Activated CD4-positive, alpha-beta T cell treated with anti-CD3 and anti-CD28 coated beads, Interleukin-2, amount 10 ng/mL, durations not matched to agents 24 days and 14 days (primary cell): ENCODE results near the gene MTA1. TPM values are rescaled to one million over a fixed set of nuclear protein-coding genes. Genes with fewer than 3 reads are reported as not detected.
A peak's percentile ranks its signal among the peaks of the same experiment; 100 is the strongest.

Experiments used
- DNase-seq: peaks from one replicate; pipeline ENCODE4 v3.0.0; 2022
- H3K27ac Mint-ChIP-seq: one replicate; pipeline ENCODE4 v1.8.0; 2022; ENCODE audit warnings: mild to moderate bottlenecking, mixed read lengths
- H3K27me3 Mint-ChIP-seq: one replicate; pipeline ENCODE4 v1.8.0; 2022; ENCODE audit warnings: mixed read lengths
- H3K36me3 Mint-ChIP-seq: one replicate; pipeline ENCODE4 v1.8.0; 2022; ENCODE audit warnings: low read depth, mild to moderate bottlenecking, mixed read lengths
- H3K4me1 Mint-ChIP-seq: one replicate; pipeline ENCODE4 v1.8.0; 2021; ENCODE audit warnings: mixed read lengths
- H3K4me3 Mint-ChIP-seq: one replicate; pipeline ENCODE4 v1.8.0; 2022; ENCODE audit warnings: mild to moderate bottlenecking, moderate library complexity, mixed read lengths
- H3K9me3 Mint-ChIP-seq: one replicate; pipeline ENCODE4 v1.8.0; 2021; ENCODE audit warnings: mixed read lengths
- intact Hi-C: fragments of 100-400 bp; cut with micrococcal nuclease; formaldehyde crosslinking; loops from one replicate; pipeline ENCODE4 v1.15.1; 2023
- total RNA-seq: library from RNA; stranded (reverse); gene quantifications from 2 replicates; pipeline ENCODE4 v1.2.3, GENCODE V29; 2022

The MTA1 gene
- total RNA-seq, 1 donor from 2014 or later = 187 TPM

DNA sequence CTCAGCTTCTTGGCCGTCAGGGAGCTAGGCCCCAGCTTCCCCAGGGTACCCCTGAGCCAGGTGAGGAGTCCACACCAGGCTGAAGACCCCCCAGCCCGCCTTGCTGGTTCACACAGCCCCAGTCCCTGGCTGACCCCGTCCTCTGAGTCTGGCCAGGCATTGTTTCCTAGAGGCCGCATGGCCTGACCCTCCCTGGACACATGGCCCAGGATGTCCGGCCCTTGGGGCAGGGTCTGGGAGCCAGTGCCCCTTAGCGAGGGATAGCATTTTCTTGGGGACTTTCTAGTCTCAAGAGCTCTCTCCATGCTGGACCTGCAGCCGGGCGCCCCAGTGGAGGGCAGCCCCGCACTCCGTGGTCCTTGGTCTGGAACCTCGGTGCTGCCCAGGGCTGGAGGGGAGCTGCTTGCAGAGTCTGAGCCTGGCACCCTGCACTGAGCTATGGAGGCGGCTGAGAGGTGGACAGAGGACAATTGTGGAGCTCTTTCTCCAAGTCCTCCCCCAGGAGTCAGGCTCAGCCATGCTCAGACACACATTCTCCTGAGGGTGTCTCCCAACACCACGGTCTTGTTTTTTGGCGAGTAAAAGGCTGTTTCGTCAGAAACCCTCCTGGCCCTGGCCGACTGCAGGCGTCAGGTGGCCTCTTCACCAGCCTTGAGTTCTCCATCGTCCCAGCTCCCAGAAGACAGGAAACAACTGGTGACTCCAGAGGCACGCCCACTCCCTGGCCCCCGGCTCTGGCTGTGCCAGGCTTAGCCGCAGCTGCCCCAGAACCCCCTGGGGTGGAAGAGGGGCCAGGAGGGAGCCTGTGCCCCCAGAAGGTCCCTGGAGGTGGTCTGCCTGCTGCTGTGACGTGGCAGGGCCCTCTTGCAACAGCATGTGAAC, 37.4 kb downstream of the MTA1 start:
- H3K4me3 Mint-ChIP-seq = no peak overlapping the region
- no peak for DNase-seq
- H3K9me3 Mint-ChIP-seq = no peaks in the 10 kb centered on the region
- H3K27me3 Mint-ChIP-seq = no peaks in the 10 kb centered on the region
- H3K27ac Mint-ChIP-seq = no peak overlapping the region
- H3K4me1 Mint-ChIP-seq = peaks cover 2% of the 10 kb centered on the region
- intact Hi-C loops = no loop called here
- H3K36me3 Mint-ChIP-seq = peaks cover 19% of the 10 kb centered on the region

DNA sequence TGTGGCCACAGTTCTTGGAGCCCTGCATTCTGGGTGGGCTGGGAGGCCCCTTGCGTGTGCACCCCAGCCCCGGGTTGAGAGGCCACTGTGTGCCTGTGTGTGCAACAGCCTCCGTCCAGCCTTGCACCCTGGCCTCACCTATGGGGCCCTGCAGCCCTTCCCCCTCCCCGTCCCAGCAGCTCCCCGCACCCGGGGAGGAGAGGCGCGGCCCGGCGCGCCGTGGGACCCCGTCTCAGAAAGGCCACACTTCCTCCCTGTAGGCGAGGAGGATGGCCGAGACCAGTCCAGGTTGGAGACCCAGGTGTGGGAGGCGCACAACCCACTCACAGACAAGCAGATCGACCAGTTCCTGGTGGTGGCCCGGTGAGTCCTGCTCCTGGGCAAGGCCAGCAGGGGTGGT, 38.4 kb downstream of the MTA1 start:
- no peaks in the 10 kb centered on the region for H3K27me3 Mint-ChIP-seq
- no peak overlapping the region for H3K4me3 Mint-ChIP-seq
- peaks cover 20% of the 10 kb centered on the region for H3K36me3 Mint-ChIP-seq
- peaks cover 2% of the 10 kb centered on the region for H3K4me1 Mint-ChIP-seq
- H3K27ac Mint-ChIP-seq = no peak overlapping the region
- DNase-seq = no peak
- H3K9me3 Mint-ChIP-seq = no peaks in the 10 kb centered on the region
- intact Hi-C loops = no loop called here

DNA sequence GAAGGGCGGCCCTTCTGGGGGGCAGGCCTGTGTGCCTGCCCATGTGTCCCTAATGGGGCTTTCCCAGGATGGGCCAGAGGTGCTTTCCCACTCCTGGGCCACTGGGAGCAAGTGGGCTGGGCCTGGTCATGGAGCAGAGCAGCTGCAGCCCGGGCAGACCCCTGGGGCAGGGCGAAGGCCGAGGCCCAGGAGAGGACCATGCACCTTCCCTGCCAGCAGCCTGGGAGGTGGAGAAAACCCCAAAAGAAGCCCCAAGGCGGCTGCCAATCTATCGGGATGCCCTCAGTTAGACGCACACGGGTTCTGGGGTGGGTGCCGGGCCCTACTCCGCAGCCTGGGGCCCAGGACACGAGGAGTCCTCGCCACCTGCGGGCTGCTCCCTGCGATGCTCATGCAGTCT, 38.9 kb downstream of the MTA1 start:
- peaks cover 2% of the 10 kb centered on the region for H3K4me1 Mint-ChIP-seq
- no peak overlapping the region for H3K4me3 Mint-ChIP-seq
- no peaks in the 10 kb centered on the region for H3K27me3 Mint-ChIP-seq
- peaks cover 17% of the 10 kb centered on the region for H3K36me3 Mint-ChIP-seq
- H3K27ac Mint-ChIP-seq = no peak overlapping the region
- H3K9me3 Mint-ChIP-seq = no peaks in the 10 kb centered on the region
- intact Hi-C loops = no loop called here
- no peak for DNase-seq

DNA sequence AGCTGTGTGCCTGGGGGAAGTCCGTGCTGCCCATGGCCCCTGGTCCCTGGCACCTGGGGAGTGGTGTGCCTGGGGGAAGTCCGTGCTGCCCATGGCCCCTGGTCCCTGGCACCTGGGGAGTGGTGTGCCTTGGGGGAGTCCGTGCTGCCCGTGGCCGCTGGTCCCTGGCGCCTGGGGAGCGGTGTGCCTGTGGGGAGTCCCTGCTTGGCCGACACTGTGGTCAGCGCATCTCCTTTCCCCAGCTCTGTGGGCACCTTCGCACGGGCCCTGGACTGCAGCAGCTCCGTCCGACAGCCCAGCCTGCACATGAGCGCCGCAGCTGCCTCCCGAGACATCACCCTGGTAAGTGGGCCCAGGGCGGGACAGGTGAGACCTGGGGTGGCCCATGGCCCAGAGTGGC, 40.5 kb downstream of the MTA1 start:
- no peaks in the 10 kb centered on the region for H3K4me1 Mint-ChIP-seq
- H3K27me3 Mint-ChIP-seq = no peaks in the 10 kb centered on the region
- intact Hi-C loops = no loop called here
- H3K27ac Mint-ChIP-seq = no peak overlapping the region
- H3K36me3 Mint-ChIP-seq = peaks cover 13% of the 10 kb centered on the region
- no peak overlapping the region for H3K4me3 Mint-ChIP-seq
- no peak for DNase-seq
- no peaks in the 10 kb centered on the region for H3K9me3 Mint-ChIP-seq

DNA sequence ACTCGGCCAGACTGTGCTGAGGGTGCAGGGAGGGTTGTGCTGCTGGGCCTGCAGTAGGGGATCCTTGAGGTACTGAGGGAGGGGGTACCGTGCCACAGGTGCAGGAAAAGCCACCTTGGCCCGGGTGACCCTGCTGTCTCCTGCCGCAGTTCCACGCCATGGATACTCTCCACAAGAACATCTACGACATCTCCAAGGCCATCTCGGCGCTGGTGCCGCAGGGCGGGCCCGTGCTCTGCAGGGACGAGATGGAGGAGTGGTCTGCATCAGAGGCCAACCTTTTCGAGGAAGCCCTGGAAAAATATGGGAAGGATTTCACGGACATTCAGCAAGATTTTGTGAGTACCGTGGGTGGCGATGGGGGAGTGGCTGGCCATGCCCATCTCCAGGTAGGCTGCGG, 41.0 kb downstream of the MTA1 start:
- Mint-ChIP-seq H3K4me1 (no peaks in the 10 kb centered on the region), H3K4me3 (no peak overlapping the region), H3K36me3 (peaks cover 11% of the 10 kb centered on the region), H3K27me3 (no peaks in the 10 kb centered on the region), H3K27ac (no peak overlapping the region), H3K9me3 (no peaks in the 10 kb centered on the region)
- intact Hi-C loops = no loop called here
- DNase-seq = no peak

DNA sequence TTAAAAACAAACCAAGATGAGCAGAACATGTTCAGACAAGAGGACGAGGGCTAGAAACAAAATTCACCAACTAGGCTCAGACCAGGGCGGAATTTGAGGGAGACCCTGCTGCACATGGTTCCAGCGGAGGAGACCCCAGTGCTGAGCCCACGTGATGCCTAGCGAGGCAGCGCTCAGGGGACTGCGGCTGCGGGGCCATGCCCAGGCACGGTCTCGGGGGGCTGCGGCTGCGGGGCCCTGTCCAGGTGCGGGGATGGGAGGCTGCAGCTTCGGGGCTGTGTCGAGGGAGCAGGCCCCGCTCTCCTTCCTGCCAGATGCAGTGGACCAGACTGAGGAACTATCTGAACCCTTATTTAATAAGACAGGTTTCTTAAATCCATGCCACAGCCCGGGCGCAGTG, 42.3 kb downstream of the MTA1 start:
- peak overlapping the region; percentile 48 for H3K27ac Mint-ChIP-seq
- intact Hi-C loops = no loop called here
- H3K4me1 Mint-ChIP-seq = no peaks in the 10 kb centered on the region
- H3K36me3 Mint-ChIP-seq = peaks cover 11% of the 10 kb centered on the region
- H3K27me3 Mint-ChIP-seq = no peaks in the 10 kb centered on the region
- H3K4me3 Mint-ChIP-seq = no peak overlapping the region
- DNase-seq = no peak
- no peaks in the 10 kb centered on the region for H3K9me3 Mint-ChIP-seq

DNA sequence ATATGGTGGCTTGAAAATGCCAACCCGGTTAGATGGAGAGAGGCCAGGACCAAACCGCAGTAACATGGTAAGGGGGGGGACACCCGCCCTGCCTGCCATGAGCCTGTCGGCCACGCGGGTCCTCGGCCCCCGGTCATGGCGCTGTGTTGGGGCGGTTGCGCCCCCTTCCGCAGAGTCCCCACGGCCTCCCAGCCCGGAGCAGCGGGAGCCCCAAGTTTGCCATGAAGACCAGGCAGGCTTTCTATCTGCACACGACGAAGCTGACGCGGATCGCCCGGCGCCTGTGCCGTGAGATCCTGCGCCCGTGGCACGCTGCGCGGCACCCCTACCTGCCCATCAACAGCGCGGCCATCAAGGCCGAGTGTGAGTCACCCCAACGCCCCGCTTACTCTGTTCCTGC, 44.9 kb downstream of the MTA1 start:
- H3K27ac Mint-ChIP-seq = no peak overlapping the region
- DNase-seq = no peak
- no peaks in the 10 kb centered on the region for H3K9me3 Mint-ChIP-seq
- no peaks in the 10 kb centered on the region for H3K4me1 Mint-ChIP-seq
- intact Hi-C loops = no loop called here
- no peak overlapping the region for H3K4me3 Mint-ChIP-seq
- no peaks in the 10 kb centered on the region for H3K27me3 Mint-ChIP-seq
- H3K36me3 Mint-ChIP-seq = peaks cover 10% of the 10 kb centered on the region

DNA sequence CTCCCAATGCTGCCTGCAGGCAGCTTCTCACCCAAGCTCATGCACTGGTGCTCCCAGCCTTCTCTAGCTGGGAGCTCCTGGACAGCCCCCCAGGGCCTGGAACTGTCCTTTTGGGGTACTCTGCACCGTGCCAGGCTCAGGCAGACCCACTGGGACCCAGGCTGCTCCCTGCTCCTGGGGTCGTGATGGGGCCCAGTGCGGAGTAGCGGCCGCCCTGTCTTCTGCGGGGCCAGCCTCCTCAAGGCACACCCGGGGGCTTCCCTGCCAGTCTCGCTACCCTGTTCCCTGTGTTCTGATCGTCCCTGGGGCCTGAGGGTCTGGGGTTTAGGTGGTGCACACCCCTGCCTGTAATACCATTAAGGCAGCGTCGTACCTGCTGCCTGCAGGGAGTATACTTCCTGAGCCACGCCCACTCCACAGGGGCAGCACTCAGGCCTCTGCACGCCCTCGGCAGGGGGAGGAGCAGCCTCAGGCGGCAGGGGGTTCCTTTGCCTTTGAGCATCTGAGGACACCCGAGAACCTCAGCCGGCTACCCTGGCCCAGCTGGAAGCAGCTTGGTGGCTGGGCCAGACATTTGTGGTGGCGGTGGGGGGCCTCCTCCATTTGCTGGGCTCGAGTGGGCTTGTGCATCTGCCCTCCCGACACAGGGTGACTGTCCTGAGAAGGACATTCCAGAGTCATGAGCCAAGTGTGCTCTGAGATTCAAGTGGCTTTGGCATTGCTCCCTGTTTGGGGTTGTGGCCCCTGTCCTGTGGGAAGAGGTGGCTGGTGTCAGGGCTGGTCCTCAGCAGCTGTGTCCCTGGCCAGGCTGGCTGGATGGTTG, 45.8 kb downstream of the MTA1 start:
- Mint-ChIP-seq H3K27me3 (no peaks in the 10 kb centered on the region), H3K9me3 (no peaks in the 10 kb centered on the region), H3K4me1 (no peaks in the 10 kb centered on the region), H3K36me3 (peaks cover 11% of the 10 kb centered on the region), H3K4me3 (no peak overlapping the region), H3K27ac (no peak overlapping the region)
- intact Hi-C loops = no loop called here
- DNase-seq = no peak

DNA sequence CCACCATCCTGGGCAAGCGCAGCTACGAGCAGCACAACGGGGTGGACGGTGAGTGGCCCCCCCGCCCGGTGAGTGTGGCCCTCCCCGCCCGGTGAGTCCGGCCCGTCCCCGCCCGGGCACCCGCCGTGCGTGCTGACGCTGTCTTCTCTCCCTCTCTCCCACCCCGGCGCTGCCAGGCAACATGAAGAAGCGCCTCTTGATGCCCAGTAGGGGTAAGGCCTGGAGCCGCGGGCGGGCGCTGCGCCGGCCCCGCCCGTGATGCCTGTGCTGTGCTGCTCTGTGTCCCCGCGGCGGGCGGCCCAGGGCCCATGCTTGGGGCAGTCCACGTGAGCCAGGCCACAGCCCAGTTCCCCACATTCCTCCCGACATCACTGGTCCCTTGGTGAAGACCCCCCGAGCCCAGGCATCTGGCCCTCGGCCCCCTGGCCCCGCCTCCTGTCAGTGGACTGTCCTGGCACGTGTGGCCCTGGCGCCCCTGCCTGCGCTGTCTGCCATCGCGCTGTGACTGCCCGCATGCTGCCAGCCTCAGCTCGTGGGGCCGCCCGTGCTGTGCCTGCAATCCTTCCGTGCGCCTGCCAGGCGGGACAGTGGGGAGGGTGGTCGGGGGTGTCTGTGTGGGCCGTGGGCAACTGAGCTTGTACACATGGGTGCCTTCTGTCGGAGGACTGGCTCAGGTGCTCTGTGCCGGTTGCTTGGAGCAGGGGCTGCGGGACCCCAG, 47.1 kb downstream of the MTA1 start:
- H3K27ac Mint-ChIP-seq = no peak overlapping the region
- H3K36me3 Mint-ChIP-seq = peaks cover 6% of the 10 kb centered on the region
- no peak for DNase-seq
- H3K27me3 Mint-ChIP-seq = no peaks in the 10 kb centered on the region
- no peaks in the 10 kb centered on the region for H3K9me3 Mint-ChIP-seq
- no peak overlapping the region for H3K4me3 Mint-ChIP-seq
- intact Hi-C loops = no loop called here
- H3K4me1 Mint-ChIP-seq = no peaks in the 10 kb centered on the region

DNA sequence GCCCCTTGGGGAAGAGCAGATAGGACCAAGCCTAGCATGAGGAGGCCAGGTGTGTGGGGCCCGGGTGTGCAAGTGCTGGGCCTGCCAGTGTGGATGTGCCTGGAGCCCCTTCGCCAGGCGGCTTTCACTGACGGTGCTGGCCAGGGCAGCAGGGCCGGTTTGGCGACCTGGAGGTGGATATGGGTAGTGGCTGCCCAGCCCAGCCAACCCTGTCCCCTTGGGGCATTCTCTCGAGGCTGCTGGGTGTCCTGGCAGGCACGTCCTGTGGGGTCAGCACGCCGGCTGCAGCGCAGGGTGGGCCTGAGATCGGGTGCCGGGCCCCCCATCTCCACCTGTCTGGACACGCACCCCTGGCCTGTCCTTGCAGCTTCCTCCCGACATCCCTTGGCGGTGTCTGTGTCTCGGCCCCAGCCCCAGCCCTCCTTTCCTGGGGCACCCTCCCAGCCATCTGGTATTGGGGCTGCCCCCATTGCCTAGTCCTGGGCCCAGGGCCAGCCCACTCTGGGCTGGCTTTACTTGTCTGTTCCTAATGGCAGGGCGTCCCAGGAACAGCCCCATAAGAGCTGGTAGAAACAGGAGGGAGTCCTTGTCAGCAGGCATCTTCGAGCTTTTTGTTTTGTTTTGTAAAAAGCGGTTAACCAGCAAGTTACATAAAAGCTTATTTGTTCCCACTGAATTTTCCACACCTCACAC, 47.8 kb downstream of the MTA1 start:
- Mint-ChIP-seq H3K9me3 (no peaks in the 10 kb centered on the region), H3K4me1 (no peaks in the 10 kb centered on the region), H3K27me3 (no peaks in the 10 kb centered on the region), H3K4me3 (no peak overlapping the region), H3K36me3 (peaks cover 5% of the 10 kb centered on the region), H3K27ac (no peak overlapping the region)
- intact Hi-C loops = no loop called here
- DNase-seq = no peak

DNA sequence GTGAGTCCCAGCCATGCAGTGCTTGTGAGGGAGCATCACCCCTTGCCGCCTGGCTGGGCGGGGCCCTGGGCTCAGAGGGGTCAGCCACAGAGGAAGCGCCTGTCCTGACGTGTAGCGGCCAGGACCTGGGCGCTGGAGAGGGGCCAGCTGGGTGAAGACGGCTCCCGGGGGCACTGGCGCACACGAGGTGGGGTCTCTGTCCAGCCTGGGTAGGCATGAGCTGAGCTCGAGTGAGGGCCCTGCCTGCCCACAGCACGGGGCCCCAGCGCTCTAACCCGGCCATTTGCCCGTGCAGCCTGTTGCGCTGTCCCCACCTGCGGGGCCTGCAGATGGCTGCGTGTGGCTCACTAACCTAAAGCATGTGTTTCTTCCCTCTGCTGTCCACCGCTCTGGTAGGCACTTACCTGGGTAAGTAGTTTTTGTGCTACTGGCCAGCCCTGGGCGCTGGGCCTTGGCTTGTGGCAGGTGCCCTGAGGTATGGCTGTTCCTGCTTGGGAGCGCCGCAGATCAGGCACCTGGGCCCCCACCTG, 48.4 kb downstream of the MTA1 start:
- H3K9me3 Mint-ChIP-seq = no peaks in the 10 kb centered on the region
- intact Hi-C loops = no loop called here
- DNase-seq = no peak
- H3K36me3 Mint-ChIP-seq = peaks cover 4% of the 10 kb centered on the region
- no peaks in the 10 kb centered on the region for H3K4me1 Mint-ChIP-seq
- H3K27ac Mint-ChIP-seq = no peak overlapping the region
- no peaks in the 10 kb centered on the region for H3K27me3 Mint-ChIP-seq
- no peak overlapping the region for H3K4me3 Mint-ChIP-seq

DNA sequence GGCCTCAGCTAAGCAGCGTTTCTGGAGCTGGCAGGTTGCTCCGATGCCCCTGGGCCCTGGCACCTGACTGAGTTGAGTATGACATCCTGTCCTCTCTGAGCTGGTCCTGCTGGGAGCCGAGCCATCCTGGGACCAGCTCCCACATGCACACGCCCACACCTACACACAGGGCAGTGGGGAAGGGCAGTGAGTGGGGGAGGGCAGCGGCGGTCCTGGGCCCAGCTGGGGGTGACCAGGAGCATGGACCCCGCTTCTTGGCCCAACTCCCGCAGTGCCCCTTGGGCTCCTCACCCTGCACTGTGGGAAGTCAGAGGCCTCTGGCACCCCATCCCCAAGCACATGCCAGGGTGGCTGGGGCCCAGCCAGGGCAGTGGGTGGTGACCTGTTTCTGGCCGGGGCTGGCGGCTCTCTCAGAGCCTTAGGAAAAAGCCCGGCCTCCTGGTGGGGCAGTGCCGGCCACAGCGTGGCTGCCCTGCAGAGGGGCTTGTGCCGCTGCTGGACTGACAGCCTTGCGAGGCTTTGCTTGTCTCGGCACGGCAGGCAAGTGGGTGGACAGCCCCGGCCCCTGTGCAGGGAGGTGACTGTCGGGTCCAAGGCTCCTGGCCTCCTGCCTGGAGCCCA, 49.1 kb downstream of the MTA1 start:
- H3K27ac Mint-ChIP-seq = no peak overlapping the region
- H3K9me3 Mint-ChIP-seq = no peaks in the 10 kb centered on the region
- no peaks in the 10 kb centered on the region for H3K4me1 Mint-ChIP-seq
- peaks cover 3% of the 10 kb centered on the region for H3K36me3 Mint-ChIP-seq
- no peak overlapping the region for H3K4me3 Mint-ChIP-seq
- no peaks in the 10 kb centered on the region for H3K27me3 Mint-ChIP-seq
- intact Hi-C loops = no loop called here
- no peak for DNase-seq
